Renal pelvis (tissue), 4 donors: ENCODE data around the gene FTO. TPM values are rescaled to one million over a fixed set of nuclear protein-coding genes. Genes with fewer than 3 reads are reported as not detected.

Source experiments
- DNase-seq: peaks from one replicate; pipeline ENCODE4 v3.0.0-alpha.2; 2013
- polyA plus RNA-seq, 3 donors: library from polyadenylated mRNA; unstranded; fragments of 120-200 nt; gene quantifications; one replicate each; pipeline ENCODE4 v1.2.1, GENCODE V29; 2013; ENCODE audit not compliant: insufficient read length in 3 of 3

Gene FTO
- polyA plus RNA-seq, 3 donors, result 82.7 to 94.4 (median 84.9) TPM

DNA sequence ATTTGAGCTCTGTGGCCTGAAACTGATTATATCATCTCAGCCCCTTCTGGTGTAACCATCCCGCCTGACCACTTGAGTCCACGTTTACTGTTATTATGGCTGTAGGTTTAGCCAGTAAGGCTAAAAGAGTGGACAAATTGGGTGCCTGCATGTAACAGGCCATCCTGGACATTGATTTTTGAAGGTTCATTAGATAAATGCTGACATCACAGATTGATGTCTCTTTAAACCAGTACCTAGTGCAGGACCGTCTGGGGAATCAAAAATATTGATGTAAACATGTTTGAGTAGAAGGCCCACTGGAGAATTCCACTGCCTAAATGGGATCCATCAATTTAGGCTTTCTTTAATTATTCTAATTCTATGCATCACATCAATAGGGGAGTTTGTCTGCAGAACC, 367.6 kb downstream of the FTO start:
- DNase-seq, result no peak

DNA sequence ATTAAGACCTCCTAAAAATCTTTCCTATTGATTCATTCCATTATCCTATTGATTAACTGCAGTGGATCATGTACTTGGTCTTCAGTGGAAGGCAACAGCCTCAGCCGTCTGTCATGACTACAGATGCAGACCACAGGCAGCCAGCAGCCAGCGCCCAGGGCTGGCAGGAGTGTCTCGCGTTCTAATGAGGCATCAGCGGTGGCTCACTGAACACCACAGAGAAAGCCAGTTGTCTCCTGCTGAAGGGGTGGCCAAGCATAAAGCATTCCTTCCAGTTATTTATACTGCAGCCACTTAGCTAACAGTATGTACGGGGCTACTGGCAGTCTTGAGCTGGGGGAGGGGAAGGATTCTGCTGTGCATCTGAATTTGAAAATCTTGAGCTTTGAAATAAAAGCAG, 368.3 kb downstream of the FTO start:
- DNase-seq, result no peak

DNA sequence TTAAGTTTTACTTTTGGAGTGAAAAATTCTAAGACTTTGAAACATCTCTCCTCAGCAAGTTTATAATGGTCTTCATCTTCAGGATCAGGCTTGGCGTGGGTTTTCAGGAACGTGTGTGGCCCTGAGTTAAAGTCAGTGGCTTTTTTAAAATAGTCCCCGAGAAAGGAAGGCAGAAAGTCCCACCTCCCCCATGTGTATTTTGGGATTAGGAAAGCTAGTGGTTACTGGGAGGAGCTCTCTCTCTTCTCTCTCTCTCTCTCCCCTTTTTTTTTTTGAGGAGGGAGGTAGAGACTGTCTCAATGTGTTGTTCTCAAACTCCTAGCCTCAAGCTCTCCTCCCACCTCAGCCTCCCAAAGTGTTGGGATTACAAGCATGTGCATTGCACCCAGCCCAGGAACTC, 369.4 kb downstream of the FTO start:
- no peak for DNase-seq

DNA sequence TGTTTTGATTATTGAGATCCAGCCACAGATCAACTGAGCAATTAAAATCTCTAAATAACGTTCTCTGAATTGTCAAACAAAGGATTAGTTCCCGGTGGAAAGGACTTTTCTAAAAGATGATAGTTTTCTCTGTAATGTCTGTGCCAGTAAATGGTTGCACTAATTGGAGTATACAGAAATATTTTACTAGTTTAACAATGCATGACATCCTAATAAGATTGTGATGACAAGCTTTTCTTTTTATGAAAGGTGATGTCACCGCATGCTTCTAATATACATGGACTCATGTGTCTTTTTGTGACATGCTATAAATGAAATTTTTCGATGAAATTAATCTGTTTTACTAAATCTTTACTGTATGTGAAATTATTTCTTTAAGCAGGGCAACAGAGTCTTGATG, 371.5 kb downstream of the FTO start:
- DNase-seq, result no peak

DNA sequence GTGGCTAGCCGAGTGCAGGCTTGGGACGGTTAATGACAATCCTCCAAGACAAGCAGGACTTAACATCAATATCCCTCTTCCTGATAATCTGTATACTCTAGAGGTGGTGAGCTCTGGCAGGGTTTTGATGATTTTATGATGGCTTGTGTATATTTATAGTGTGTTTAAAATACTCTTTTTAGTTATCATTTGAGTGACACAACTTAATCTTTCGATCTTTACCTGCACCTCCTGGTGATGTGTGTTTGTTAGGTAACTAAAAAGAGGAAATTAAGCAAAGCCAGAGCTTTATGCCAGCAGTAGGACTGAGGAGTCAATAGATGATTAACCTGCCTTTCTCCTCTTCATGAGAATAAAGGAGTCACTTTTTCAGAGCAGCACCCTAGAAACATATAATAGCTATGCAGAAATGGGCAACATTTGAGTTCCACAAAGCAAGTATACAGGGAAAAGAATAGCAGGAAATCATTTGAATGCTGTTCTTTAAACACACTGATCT, 372.1 kb downstream of the FTO start:
- DNase-seq, result no peak

DNA sequence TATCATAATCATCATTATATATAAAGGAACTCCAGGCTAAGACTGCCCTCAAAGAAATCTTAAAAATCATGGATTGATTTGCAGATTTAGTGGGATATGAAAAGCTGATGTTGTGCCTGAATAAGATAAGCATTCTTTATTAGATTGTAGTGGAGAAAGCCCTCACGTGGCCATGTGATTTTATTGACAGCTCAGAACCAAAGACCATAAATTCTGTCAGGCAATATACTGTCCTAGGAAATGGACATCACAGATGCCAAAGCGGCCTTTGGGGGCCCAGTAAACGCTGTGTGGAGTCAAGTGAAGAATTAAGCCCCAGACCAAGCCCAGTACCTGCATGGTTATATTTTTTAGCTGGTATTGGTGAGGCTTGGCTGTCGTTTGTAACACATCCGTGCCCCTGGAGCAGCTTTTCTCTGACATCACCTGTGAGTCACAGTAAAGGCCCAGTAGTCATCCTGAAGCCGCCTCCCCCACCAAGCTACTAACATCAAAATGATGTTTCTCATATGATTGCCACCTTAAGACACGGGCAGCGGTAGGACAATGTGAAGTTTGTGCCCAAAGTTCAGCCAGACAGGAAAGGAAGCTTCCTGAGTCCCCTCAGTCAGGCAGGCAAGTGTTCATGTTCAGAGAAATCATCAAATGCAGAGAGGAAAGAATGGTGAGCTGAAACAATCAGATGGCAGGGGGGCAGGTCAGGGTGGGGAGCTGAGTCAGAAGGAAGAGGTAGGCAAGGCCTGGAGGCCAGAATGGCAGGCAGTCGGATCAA, 373.3 kb downstream of the FTO start:
- DNase-seq, result no peak

DNA sequence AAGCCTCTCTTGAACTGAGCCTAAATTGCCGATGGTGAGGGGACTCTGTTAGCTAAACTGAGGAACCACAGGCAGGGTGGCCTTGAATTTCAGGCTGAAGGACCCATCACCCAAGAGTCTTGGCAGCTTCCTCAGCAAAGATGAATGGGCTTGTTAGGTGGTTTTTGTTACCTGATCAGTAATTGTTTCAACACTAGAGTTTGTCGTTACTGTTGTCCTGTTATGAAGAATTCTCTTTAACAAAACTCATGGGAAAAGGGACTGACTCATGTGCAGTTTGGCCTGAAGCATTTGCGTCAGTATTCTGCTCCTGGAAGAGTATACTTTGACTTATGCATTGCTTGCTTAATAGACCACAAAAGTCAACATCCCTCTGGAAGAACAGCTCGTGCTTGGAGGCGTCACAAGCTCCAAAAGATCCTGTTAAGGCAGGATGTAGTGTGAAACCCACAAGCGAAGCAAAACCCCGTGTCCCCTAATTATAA, 376.6 kb downstream of the FTO start:
- DNase-seq, result no peak

DNA sequence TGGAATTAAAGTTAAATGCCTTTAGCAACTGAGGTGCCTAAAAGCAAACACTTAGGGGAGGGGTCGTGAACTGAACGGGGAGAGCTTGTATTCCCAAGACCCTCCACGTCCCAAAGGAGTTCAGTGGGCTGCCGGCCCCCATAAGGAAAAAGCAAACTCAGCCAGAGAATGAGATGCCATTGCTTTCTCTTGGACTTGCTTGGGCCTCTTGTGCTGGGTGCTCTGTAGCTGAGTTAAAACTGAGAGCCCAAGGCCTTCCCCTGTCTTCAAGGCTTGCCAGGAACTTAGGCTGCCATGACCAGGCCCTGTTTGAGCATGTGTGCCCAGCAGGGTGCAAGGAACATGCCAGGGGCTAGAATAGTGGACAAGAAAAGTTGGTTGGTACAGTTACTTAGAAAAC, 382.8 kb downstream of the FTO start:
- DNase-seq, result no peak

DNA sequence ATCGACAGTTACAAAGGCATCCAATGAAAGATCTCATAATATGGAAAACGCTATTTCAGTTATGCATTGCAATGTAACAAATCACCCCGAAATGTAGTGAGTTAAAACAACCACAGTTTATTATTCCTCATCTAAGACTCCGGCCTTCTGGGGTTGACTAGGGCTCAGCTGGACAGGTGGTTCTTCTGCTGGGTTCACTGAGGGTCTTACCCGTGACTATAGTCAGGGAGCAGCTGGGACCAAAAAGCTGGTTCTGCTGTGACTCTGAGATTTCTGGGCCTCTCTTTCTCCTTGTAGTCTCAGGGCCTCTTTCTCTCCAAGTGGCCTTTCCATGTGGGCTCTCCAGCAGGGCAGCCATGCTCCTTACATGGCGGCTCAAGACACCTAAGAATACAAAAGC, 386.6 kb downstream of the FTO start:
- no peak for DNase-seq

DNA sequence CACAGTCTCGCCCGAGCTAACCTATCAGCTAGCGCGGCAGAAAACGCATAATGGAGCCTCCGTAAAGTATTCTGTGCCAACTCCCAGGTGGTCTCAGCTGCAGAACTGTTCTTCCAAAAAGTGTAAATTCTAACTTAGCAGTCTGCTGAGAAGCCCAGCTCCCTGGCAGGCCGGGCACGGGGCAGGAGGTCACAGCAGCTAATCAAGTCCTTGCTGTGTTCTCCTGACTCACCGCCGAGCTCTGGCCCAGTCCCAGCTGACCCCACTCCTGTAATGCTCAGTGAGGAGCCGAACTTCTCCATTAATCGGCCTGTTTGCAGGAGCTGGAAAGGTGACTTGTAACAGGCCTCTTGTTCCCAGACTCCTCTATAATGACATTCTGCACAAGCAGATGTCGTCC, 389.3 kb downstream of the FTO start:
- DNase-seq, result no peak

DNA sequence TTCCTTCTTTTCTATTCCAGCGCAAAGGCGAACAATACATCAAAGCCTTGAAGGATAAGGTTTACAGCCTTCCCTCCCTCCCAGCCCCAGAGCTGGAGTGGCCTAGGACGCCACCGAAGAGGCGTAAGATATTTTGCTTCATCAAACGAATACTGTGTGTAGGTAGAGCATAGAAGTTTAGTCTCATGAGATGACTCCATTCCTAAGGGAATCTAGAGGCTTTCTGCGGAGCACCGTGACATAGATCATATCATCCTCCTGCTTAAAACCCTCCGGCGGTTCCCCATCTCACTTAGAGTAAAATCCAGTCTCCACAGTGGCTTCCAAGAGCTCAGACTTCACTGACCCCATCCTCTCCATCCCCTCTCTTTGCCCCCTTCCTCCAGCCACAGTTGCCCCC, 390.7 kb downstream of the FTO start:
- no peak for DNase-seq

DNA sequence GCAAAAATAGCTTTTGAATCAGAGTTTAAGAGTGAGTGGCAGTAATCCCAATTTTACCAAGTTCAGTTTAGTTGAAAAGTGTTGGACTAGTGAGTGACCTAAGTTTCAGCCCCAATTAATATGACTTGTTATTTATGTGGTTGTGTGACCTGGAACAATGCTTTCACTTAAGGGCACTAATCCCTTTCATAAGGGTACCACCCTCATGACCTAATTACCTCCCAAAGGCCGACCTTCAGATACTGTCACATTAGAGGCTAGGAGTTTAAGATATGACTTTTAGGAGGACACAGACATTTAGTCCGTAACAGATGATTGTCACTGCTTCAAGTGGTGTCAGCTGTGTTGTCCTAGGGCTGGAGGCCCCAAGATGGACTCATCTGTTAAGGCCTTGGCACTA, 392.7 kb downstream of the FTO start:
- no peak for DNase-seq

DNA sequence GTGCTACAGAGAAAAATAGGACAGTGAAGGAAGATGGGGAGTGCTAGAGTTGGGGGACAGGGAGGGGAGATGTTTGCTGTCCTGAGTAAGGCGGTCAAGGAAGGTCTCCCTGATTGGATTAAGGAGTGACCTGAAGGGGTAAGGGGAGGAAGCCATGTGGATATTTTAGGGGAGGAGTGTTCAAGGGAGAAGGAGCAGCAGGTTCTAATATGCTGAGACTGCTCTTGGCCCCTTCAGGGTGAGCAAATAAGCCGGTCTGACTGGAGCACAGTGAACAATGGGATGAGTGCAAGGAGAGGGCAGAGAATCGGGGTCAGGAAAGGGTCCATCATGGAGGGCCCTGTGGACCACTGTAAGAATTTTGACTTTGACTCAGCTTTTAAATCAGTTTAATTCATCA, 393.8 kb downstream of the FTO start:
- DNase-seq, result no peak

DNA sequence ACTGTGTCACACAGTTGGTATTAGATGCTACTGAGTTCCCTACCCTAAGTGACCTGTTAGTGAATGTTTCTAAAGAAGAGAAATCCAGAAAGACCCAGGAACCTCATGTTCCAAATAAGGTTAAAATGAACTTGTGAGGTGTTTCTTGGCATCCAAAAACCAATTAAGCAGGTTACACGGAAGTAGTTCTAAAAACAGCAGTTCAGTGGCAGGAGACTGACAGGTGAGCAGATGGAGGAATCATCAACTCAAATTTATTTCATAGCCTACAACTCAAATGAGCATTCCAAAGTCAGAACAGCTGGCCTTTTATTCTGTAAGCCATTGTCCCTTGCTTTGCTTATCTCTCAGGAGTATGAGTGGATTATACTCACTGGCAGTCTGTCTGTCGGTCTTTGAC, 394.3 kb downstream of the FTO start:
- DNase-seq, result no peak

DNA sequence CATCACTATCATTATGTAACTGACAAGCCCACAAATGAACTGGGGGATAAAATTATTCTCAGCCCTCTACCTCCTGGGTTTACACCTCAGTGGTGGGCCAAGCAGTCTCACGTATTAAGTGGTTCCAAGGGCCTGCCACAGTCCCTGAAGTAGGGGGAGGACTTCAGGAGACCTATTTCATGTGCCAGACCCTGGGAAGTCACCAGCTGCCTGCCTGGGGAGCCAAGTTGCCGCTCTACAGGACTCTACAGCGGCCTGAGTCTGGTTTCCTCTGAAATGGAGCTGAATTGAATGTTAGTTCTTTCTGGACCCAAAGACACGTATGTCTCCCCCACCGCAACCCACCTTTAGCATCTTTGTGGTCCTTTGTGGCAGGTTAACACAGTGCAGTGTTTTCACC, 395.7 kb downstream of the FTO start:
- DNase-seq, result no peak

DNA sequence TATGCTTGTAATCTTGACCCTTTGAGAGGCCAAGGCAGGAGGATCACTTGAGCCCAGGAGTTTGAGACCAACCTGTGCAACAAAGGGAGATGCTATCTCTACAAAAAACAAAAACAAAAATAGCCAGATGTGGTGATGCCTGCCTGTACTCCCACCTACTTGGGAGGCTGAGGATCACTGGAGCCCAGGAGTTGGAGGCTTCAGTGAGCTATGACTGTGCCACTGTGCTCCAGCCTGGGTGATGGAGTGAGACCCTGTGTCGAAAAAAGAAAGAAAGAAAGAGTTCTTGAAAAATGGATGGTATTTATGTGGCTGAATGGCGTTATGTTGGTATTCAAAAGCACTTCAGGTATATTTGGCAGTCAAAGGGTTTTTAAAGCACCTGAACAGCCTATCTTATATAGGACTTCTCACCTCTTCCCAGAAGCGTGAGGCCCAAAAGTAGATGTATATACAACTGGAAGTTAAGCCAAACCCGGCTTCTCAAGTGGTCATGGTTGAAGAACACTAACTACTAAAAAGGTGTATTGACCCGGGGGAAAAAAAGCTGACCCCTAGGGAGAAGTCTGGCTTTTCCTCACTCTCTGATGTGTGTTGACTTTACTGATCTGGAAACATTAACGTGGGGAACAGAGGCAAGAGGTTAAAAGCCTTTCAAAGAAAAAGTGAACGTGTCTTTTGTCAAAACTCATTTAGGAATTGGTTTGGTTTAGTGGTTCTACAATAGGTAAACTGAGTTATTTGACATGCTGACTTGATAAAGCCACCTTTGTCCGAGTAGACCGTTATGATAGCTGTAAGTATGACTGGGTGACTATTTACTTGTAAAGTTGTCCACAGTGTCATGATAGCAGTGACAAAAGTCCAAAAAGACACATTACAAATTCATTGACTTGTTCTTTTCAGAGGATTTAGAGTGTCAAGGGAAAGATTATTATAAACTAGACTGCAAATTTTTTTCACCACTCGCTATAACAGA, 399.2 kb downstream of the FTO start:
- DNase-seq, result no peak

DNA sequence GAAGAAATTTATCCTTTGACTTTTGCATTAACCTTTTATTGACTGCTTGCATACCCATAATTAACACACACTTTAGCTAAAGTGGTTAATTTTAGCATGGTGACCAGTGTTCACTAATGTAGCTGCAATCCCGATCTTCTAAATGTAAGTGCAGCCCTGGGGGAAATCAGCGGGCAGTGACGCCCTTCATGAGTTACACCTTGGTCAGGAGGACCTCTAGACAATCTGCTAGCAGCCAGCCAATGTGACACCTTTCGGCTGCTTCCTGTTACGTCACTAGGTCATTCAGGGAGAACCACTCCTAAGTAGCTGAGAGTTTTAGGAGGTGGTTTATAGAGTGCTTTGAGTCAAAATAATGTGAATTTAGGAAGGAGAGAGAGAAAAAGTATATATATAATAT, 402.1 kb downstream of the FTO start:
- DNase-seq, result no peak

DNA sequence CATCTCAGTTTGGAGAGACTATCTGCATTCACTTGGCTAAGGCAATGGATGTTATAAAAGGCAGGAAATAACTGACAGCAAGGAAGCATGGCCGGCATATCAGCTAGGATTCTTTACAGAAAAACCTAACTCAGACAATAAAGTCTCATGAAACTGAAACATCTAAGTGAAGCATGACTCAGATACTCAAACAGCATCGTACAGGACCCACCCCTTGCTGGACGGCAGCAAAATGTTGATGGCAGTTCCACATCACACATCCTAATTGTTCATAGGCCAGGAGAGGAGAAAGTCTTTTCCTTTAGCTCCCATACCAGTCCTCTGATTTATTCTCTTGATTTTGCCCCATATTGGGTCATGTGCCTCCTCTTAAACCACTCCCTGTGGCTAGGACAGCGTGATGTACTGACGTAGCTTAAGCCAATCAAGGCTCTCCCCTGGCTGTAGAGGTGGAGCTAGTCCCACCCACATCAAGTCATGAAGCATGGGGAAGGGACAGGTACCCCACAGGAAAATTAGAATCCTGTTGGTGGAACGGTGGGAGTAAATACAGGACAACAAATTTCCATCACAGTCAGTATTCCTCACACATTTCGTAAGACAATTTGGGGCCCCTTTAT, 403.7 kb downstream of the FTO start:
- no peak for DNase-seq

DNA sequence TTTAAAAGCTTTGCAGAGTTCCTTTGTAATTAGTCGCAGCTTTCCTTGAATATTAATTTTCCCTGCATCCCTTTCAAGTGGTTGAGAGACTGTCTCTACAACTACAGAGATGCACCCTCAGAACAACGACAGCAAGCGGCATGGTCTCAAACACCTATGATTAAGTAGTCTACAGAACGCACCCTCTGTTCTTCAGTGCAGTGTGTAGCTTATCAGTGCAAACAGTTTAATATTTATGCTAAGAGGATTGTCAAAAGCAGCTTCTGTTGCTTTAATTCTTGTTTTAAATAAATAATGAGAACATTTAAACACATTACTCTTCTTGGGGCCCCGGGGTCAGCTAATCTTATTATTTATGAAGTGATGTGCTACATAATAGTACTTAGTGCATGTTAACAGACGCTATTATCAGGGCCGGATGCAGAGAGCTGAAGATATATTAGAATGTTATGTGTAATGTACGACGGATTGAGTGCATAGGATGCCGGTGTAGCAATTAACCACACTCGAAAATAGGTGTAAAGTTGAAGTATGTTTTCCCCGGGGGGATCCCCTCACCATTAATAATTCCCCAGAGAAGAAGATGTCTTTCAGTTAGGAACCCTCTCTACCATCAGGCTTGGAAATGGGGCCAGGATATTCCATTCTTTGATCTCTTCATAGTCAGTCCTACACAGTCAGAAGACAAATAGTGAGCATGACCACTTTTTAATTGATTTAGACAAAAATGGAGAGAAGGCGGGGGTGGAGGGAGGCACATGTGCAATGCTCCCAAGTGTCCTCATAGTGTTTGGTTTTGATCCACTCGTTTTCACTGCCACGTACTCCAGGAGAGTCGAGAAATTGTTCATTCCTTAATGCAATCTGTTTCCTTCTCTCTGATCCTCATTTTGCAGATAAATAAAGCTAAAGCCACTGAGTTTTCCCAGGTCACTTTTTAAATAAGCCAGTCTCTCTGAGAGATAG, 406.3 kb downstream of the FTO start:
- no peak for DNase-seq

DNA sequence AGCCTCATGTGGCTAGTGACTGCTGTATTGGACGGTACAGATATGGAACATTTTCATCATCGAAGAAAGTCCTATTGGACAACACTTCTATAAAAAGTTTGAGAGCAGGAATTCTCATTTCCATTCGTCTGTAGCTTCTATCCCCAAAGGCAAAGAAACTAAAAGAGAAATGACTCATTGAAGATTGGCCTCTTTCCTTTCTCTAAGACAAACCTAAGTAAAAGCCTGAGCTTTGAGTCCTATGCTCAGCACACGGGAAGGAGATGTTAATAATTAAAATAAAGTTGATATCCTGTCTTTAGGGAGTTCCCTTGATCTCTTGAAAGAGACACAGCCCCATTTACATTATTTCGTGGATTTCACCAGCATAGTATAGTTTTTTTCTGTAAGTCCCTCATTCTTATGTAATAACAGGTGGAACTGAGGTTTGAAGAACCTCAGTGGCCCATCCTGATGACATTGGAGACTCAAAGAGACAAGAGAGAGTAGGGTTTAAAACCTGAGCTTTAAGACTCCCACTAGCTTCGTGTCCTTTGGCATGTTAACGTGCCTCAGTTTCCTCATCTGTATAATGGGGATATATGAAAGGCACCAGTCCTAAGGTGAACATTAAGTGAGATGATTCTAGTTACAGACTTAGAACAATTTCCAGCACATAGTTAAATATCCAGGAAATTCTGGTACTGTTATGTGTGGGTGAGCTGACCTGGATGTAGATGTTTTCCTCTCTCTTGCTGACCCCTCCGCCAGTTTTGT, 408.7 kb downstream of the FTO start:
- no peak for DNase-seq
